NCI-H2029 treated with DMSO at 0.1 percent for 48 hours (cell line): Measurements from ENCODE around the gene TMIGD2.
A peak's percentile ranks its signal among the peaks of the same experiment; 100 is the strongest.
"Not testable (repeated sequence)": the region's sequence is repeated elsewhere in the genome, so short reads cannot be mapped to it uniquely, and the experiment has no call there.

Experiments used
- DNase-seq: peaks from one replicate; lab custom pipeline; 2025; lab: John Stamatoyannopoulos, UW

The TMIGD2 gene

GRCh38 chr19:4302243-4302640 is at the start of gene TMIGD2:
TMIGD2 (minus strand) TSS chr19:4302389; CDS start chr19:4302385, 4 bp downstream.
- DNase-seq = no peak

DNA sequence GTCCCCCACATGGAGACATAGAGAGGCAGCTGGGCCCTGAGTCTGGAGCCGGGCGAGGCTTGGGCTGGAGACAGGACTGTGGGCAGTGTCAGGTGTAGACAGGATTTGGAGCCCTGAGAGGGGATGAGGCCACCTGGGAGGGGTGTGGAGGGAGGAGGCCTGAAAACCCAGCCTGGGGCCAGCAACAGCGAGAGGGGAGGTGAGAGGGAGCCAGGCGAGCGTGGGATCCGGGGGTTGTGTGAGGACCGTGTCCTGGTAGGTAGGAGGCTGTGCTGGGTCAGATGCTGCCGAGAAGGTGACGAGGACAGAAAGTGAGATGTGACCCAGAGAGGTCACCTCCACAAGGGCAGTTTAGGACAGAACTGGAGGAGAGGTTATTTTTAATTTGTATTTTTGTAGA is 48.5 kb upstream of the TMIGD2 start:
- DNase-seq = no peak

GRCh38 chr19:4350111-4350510 is 47.9 kb upstream of the TMIGD2 start:
- DNase-seq = no peak

DNA sequence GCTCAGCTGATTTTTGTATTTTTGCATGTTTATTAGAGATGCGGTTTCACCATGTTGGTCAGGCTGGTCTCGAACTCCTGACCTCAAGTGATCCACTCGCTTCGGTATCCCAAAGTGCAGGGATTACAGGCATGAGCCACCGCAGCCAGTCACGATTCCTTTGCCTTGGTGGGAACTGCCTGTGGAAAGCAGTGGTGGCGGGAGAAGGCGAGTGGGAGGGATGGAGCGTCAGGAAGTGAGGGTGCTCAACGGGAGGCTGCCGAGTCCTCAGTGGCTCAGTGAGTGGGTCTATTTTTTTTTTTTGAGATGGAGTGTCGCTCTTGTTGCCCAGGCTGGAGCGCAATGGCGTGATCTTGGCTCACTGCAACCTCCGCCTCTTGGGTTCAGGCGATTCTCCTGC is 47.0 kb upstream of the TMIGD2 start:
- not testable (repeated sequence) for DNase-seq

DNA sequence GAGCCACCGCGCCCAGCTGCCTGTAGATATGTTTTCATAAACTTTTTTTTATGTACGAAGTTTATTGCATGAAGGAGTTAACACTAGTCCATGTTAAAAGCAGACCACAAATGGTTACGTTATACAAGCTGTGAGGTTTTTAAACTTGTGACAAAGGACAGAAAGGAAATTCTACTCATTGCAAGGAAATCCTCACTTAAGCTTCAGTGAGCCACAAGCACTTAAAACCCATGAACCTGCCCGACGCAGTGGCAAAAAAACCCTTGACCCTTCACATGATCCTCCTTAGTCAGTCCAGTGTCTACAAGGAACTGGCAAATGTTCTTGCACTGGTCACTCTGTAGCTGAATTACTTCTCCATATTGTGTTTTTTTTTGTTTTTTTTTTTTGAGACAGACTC is 45.3 kb upstream of the TMIGD2 start:
- no peak for DNase-seq

GRCh38 chr19:4346020-4346383 is 43.8 kb upstream of the TMIGD2 start:
- no peak for DNase-seq

- DNase-seq = no peak
Observed at GRCh38 chr19:4345342-4346019, 43.3 kb upstream of the TMIGD2 start.

- DNase-seq = peak; percentile 47
Observed at GRCh38 chr19:4343370-4344307, 41.5 kb upstream of the TMIGD2 start, which contains the start of gene MPND. MPND (plus strand) TSS chr19:4343562; CDS start chr19:4343594, 32 bp downstream.

GRCh38 chr19:4342615-4343369 is 40.6 kb upstream of the TMIGD2 start:
- peak; percentile 99 for DNase-seq

- DNase-seq = no peak
Observed at GRCh38 chr19:4342314-4342614, 40.1 kb upstream of the TMIGD2 start.

GRCh38 chr19:4338441-4339355 is 36.5 kb upstream of the TMIGD2 start, which contains the start of gene STAP2:
STAP2 (minus strand) TSS chr19:4338827; CDS start chr19:4338753, 74 bp downstream.
- peak; percentile 9 for DNase-seq

DNA sequence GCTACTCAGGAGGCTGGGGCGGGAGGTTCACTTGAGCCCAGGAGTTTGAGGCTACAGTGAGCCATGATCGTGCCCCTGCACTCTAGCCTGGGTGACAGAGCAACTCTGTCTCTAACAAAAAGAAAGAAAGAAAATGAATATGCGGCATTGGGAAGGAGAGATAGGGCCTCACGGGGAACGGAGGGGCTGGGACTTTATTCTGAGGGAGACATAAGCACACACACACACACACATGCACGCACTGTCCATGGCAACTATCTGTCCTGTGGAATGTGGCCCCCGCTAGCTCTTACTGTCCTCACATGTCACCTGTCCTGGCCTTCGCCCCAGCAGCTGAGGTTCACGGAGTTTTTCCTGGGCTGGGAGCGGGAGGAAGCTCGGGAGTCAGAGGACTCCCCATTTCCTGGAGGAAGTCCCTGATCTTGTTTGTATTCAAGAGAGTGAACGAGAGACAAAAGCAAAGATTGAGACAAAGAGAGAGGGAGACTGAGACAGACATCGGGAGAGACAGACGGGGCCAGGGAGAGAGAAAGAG is 35.8 kb upstream of the TMIGD2 start:
- peak; percentile 13 for DNase-seq

DNA sequence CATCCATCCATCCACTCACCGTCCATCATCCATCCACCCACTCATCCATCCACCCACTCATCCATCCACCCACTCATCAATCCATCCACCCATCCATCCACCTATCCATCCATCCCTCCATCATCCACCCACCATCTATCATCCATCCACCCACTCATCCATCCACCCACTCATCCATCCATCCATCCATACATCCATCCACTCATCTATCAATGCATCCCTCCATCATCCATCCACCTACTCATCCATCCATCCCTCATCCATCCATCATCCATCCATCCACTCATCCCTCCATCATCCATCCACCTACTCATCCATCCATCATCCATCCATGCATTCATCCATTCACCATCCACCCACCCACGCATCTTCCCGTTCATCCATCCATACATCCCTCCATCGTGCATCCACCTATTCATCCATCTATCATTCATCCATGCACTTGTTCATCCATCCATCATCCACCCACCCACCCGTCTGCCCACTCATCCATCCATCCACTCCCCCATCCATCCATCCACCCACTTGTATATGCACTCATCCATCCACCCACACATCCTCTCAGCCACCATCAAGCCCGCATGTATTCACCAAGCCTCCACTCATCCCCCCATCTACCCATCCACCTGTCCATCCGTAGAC is 32.9 kb upstream of the TMIGD2 start:
- DNase-seq = no peak

DNA sequence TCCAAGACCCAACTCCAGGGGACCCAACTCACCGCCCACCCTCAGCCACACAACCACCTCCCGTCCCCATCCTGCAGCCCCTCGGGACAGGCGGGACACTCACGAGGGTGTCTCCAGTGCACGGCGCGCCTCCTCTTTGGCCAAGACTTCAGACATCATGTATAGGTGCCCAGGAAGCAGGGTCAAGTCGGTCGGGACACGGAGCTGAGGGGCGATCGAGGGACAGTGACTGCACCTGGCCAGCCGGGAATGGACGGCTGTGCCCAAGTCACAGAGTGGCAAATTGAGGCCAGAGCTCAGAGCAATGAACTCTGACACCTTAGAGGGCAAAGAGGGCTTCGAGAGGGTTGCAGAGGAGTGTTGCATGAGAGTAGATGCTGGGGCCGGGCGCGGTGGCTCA is 27.7 kb upstream of the TMIGD2 start:
- no peak for DNase-seq

- not testable (repeated sequence) for DNase-seq
Observed at GRCh38 chr19:4328991-4329681, 26.9 kb upstream of the TMIGD2 start.

DNA sequence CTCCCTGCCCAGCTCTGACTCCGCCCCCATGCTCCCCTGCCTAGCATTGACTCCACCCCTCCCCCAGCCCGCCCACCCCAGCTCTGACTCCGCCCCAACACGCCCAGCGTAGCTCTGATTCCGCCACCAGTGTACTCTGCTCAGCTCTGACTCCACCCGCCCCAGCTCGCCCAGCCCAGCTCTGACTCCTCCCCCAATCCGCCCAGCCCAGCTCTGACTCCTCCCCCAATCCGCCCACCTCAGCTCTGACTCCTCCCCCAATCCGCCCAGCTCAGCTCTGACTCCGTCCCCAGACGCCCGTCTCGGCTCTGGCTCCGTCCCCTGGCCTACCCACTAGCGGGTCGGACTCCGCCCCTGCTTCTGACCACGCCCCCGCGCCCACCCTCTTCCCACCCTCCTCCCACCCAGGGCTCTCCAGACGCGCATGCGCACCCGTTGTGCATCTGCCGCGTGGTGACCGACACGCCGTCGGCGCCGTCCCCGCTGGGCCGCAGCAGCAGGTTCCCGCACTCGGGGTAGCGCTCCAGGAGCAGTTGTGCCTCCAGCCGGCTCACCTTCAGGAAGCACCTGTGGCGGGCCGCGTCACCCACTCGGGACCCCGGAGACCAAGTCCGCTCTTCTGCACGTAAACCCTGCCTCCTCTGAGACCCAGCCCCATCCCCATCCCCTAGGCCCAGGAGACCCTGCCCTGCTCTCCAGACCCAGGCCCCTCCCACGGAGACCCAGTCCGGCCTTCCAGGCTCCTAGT is 26.2 kb upstream of the TMIGD2 start:
- no peak for DNase-seq

DNA sequence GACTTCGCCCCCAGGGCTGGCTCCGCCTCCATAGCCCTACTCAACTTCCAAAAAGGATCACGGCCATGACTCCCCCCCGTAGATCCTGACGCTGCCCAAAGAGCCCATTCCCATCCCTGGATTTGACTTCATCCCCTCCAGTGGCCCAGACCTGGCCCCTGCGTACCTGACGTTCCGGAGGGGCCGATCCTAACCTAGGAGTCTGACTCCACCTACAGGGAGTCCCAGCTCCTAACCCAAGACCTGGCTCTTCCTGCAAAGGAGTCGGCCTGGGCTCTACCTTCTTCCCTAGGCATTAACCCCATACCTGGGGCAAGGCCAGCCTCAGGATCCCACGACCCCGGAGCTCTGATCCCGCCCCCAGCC is 25.7 kb upstream of the TMIGD2 start:
- no peak for DNase-seq

DNA sequence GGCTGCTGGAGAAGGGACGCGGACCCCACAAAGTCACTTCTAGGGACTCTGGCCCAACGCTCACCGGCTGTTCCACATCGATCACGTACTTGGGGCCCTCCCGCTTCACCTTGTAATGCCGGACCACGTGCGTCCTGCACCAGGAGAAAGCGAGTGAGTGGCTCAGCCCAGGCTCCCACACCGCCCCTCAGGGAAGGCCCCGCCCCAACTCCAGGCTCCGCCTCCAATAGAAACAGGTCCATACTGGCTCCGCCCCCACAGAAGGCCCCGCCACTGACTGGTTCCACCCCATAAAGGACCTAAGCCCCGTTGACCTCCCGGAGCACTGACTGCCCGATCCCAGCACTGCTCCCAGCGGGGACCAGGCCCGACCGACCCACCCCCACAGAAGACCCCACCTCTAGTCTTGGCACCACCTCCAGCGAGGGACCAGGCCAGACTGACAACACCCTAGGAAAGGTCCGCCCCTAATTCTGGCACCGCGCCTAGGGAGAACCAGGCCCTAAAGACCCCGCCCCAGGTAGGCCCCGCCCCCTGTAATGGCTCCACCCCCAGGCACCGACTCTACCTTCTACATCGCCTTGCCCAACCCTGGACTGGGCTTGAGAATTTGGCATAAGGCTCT is 25.2 kb upstream of the TMIGD2 start:
- no peak for DNase-seq

DNA sequence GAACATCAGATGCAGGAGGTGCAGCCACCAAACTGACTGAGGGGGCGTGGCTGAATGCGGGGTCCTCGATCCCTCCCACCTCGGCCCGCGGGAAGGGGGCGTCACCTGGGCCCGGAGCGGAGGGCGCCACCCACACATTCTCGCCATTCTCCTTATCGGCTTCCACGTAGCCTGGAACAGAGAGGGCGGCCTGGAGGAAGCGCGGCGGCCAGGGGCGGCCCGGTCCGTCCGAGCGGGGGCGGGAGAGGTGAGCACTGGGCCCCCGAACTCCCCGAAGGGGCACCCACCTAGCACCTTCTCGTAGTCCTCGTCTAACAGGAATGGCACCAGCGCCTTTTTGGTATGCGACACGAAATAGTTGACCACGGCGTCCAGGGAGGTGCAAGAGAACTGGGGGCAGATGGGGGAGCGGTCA is 24.7 kb upstream of the TMIGD2 start:
- no peak for DNase-seq
